Mononuclear cell (primary cell): ENCODE measurements around the gene HIC1. TPM values are rescaled to one million over a fixed set of nuclear protein-coding genes. Genes with fewer than 3 reads are reported as not detected.

Experiments used
- H3K27me3 ChIP-seq: 2 replicates; pipeline ENCODE4 v1.6.0; 2011; ENCODE audit warnings: low read length, control low read depth; ENCODE audit not compliant: insufficient read depth
- H3K4me1 ChIP-seq: 2 replicates; pipeline ENCODE4 v1.5.1; 2011; ENCODE audit warnings: mild to moderate bottlenecking, low read length, control low read depth; ENCODE audit not compliant: insufficient read depth
- H3K4me3 ChIP-seq: 2 replicates; pipeline ENCODE4 v1.5.1; 2011; ENCODE audit warnings: mild to moderate bottlenecking, low read length, moderate library complexity
- H3K9me3 ChIP-seq: 2 replicates; pipeline ENCODE4 v1.5.1; 2011; ENCODE audit warnings: low read depth, mild to moderate bottlenecking, control low read depth, low read length
- total RNA-seq: library from RNA; depleted of rRNA; stranded (reverse); fragments of >200 nt; gene quantifications from one replicate; pipeline ENCODE4 v1.2.3, GENCODE V29; 2012

The HIC1 gene
- total RNA-seq, 1 donor = 16.4 TPM

DNA sequence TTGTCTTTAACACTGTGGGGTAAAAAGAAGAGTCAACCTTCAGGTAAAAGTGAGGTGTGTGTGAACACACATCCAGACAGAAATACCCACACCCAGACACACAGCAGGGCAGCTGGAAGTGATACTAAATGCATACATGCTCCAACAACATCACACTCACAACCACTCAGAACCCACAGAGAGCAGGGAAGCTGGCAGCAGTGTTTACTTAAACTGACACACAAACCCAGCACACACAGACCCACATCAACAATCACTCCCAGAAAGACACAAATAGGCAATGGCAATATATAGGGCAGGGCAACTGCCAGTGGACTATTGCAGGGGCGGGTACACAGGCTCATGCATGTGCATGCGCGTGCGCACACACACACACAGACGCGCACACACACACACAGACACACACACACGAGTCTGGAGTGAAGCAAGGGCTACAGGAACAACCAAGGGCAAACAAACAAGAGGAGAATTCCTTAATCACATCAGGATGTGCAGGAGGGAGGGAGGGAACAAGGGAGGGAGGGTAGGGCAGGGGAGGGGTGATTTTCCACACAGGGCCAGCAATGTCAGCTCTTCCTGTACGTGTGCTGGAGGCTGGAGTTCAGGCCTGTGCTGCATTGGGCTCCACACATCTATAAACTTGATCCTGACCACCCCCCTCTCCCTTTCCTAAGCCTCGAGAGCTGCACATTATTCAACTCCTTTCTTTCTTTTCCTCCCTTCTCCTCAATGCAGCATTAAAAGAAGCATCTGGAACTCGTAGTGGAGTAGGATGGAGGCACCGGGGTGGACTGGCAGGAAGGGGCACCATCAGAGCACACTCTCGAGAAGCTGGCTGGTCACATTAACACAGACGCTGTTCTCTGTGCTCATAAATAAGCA is 30.1 kb downstream of the HIC1 start:
- Histone ChIP-seq H3K4me3 (no peak overlapping the region), H3K4me1 (peaks cover 74% of the 10 kb centered on the region), H3K27me3 (no peaks in the 10 kb centered on the region)

DNA sequence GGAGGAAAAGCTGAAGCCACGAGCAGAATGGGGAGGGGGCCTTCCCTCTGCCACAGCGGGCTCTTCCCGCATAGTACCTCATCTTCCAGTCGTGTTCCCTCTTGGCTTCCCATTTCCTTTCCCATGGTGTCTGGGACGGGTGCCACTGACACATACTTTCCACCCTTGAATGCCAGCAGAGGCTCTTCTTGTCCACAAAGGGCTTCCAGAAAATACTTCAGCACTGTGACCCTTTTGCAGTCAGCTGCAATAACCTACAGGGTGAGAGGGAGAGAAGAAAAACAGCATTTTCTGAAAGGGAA is 30.7 kb downstream of the HIC1 start:
- Histone ChIP-seq H3K4me3 (no peak overlapping the region), H3K4me1 (peaks cover 80% of the 10 kb centered on the region), H3K27me3 (no peaks in the 10 kb centered on the region), H3K9me3 (no peaks in the 10 kb centered on the region)

More for the DNA sequence above, 30.1 kb downstream of the HIC1 start:
- no peaks in the 10 kb centered on the region for H3K9me3 ChIP-seq

DNA sequence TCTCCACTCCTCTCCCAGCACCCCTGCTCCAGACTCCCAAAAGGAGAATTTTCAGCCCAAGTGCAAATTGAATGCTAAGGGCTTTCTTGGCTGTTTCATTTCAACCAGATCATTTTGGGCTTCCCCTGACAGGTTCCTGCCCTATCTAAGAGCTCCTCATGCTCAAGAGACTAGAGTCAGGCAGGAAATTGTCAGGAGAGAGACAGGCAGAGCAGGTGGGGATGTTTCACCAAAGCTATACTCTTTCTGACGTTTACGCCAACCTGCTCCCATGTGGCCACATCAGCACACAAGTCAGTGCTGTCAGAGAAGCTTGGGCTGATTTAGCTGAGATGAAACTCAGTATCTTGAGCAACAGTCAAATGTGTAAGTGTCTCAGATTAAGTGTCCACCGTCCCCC is 31.4 kb downstream of the HIC1 start:
- H3K9me3 ChIP-seq = no peaks in the 10 kb centered on the region
- no peak overlapping the region for H3K4me3 ChIP-seq
- peaks cover 87% of the 10 kb centered on the region for H3K4me1 ChIP-seq
- H3K27me3 ChIP-seq = no peaks in the 10 kb centered on the region

DNA sequence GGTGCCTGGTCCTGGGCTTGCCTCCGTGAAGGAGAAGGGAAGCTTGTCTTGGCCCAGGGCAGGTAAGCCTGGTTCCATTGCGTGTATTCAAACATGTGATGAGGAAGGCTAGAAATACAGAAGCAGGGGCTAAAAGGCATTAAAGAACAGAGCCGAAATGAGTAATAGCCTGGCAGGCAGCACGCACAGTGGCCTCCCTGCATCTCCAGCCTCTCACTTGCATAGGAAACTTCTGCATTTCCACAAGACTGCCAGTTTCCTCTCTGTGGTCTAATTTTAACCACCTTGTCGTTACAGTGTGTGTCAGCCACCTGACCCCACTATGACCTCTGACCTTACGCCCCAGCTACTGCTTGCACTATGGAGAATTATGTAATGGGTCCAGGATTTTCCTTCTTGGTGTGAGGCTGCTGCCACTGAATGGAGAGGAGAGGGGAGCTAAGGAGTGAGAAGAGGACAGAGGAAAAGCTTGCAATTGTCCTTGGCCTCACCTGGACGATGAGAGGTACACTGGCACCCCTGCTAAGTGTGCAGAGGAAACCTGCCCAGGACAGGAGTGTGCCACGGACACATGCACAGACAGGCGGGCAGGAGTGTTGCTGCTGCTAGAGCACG is 32.8 kb downstream of the HIC1 start:
- no peaks in the 10 kb centered on the region for H3K9me3 ChIP-seq
- peaks cover 81% of the 10 kb centered on the region for H3K4me1 ChIP-seq
- no peaks in the 10 kb centered on the region for H3K27me3 ChIP-seq
- H3K4me3 ChIP-seq = no peak overlapping the region

DNA sequence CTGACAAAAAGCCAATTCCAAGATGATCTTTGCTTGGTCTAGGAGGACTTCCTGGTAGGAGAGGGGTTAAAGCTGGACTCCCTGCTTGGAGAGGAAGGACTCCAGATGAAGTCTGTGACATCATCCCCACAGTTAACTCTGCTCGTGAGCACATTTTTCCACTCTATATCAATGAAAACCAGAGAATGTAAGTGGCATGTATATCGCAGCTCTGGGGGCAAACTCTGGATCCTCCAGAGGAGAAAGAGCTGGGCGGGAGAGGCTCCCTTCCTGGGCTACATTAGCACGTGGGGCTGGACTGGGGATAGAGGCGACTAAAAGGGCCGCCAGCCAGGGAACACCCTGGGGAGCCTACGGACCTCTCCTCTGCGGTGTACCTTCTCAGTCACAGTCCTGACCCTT is 34.1 kb downstream of the HIC1 start:
- H3K4me1 ChIP-seq = peaks cover 68% of the 10 kb centered on the region
- no peaks in the 10 kb centered on the region for H3K27me3 ChIP-seq
- H3K4me3 ChIP-seq = no peak overlapping the region
- no peaks in the 10 kb centered on the region for H3K9me3 ChIP-seq

DNA sequence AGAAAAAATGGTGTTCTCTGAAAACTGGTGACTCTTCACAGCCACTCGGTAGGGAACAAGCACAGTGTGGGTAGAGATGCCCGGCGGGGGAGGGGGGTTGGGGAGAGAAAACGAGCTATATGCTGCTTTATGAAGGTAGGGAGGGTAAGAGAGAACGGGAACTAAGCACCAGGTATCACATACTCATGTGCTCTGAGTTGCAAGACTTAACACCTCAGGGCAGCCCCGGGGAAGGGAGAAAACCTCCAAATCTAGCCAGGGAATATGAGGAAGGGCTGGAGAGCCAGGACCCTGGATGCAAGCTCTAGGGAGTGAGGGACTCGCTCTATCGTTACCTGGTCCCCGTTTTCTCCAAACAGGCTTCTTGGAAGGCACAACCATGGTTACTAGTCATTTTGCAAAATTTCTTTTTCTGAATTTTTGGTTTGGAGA is 35.3 kb downstream of the HIC1 start:
- peak overlapping the region; percentile 35 for H3K4me3 ChIP-seq
- H3K9me3 ChIP-seq = no peaks in the 10 kb centered on the region
- H3K4me1 ChIP-seq = peaks cover 58% of the 10 kb centered on the region

DNA sequence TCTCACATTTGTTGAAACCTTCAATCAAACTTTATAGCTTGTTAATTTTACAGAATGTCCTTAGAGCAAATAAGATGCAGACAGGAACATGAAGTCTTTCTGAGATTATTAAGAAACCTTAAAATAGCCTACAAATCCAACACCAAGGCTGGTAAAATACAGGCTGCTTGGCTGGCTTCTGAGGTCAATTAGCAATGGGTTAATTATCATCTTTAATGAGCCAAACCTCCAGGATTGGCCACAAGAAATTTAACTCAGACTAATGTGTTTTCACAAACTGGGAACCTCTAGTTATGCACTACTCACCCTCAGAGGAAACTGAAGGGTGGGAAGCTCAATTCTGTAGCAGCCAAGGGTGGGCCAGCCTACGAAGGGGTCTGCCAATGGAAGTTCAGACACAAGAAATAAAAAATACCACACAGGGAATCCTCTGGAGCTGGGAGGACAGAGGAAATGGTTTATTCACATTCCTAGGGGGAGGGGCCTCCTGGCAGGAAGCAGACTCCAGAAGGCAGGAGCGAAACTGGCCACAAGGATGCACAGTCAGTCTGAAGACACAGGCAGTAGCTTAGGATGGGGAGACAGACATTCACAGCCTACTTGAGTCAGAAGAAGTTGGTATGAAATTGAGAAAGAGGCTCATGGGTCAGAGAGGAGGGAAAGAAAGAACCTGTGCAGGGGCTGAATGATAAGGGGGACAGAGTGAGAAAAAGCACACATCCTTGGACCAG is 36.1 kb downstream of the HIC1 start:
- Histone ChIP-seq H3K4me3 (no peak overlapping the region), H3K4me1 (peaks cover 54% of the 10 kb centered on the region), H3K27me3 (no peaks in the 10 kb centered on the region), H3K9me3 (no peaks in the 10 kb centered on the region)

More for the DNA sequence above, 35.3 kb downstream of the HIC1 start:
- no peaks in the 10 kb centered on the region for H3K27me3 ChIP-seq

DNA sequence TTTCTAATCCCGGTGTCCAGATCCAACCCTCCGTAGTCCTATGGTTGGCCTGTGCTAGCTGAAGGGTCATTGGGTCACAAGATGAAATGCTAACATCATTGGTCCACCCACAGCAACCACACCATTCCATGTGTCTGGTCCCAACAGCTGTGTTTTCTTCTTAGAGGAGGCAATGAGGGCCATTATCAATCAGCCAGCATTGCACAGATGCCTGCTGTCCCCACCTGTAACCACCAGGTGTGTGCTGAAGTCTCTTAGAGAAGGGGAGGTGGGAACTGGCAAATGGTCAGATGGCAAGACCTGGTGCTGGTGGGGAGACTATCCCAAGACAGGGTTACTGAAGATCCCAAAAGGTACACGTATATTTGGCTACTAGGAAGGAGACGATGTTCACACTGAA is 37.4 kb downstream of the HIC1 start:
- Histone ChIP-seq H3K4me1 (peaks cover 41% of the 10 kb centered on the region), H3K27me3 (no peaks in the 10 kb centered on the region), H3K9me3 (no peaks in the 10 kb centered on the region), H3K4me3 (no peak overlapping the region)

DNA sequence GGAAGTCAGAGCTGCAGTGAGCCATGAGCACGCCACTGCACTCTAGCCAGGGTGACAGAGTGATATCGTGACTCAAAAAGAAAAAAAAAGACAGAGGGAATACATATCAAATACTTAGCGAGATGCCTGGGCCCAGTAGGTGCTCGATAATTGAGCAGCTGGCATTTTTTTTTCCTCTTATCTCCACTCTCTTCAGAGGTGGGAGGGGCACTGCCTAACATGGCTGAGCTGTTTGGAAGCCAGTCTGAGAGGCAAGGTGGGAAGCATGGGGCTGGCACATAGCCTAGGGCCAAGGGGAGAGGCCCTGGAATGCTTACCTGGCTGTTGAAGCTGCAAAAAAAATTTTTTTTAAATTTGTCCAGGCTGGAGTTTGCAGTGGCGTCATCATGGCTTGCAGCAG is 38.4 kb downstream of the HIC1 start:
- no peaks in the 10 kb centered on the region for H3K9me3 ChIP-seq

DNA sequence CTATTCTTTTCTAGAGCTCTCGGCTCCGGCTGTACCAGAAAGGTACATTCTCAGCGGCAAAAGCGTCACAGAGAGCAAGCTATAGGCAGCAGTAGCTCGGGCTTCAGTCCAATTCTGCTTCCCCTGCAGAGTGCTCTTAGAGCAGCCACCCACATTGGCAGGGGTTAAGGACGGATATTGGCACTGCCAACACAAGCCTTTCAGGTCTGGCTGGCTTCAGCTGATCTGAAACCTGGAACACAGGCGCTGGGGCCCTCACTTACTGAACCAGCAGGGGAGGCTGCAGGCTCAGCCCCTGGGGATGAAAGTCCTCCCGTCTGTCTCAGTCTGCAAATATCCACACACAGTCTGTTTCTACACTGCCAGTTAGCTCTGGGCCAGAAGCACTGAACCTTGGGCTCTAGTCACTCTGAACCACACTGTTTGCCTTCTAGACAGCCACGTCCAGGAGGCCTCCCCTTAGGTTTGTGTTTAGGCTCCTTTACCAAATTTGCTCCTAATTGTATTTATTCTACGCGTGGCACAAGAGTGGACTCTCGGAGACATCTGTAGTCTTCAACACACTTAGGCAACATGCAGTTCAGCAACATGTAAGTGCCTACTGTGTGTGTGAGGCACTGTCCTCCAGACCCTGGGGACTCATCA is 40.1 kb downstream of the HIC1 start:
- Histone ChIP-seq H3K27me3 (no peaks in the 10 kb centered on the region), H3K9me3 (no peaks in the 10 kb centered on the region), H3K4me1 (peaks cover 13% of the 10 kb centered on the region), H3K4me3 (no peak overlapping the region)

More for the DNA sequence above, 38.4 kb downstream of the HIC1 start:
- H3K4me3 ChIP-seq = no peak overlapping the region
- H3K27me3 ChIP-seq = no peaks in the 10 kb centered on the region
- H3K4me1 ChIP-seq = peaks cover 30% of the 10 kb centered on the region

DNA sequence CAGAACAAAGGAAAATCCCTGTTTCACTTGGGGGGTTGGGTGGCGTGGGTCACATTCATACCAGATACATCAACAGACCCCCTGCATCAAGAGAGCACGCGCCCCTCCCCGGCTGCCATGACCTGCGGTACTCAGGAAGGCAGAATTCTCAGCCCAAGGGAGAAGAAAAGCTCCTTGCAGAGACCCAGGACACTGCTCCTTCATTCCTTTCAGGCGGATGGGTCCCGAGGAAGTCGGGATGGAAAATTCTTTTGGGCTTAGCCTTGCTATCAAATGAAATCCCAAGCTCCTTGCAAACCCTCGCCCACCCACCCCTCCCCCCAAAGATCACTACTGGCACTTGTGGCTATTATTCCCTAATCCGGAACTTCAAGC is 40.6 kb downstream of the HIC1 start:
- no peaks in the 10 kb centered on the region for H3K27me3 ChIP-seq
- no peak overlapping the region for H3K4me3 ChIP-seq
- peaks cover 8% of the 10 kb centered on the region for H3K4me1 ChIP-seq
- H3K9me3 ChIP-seq = no peaks in the 10 kb centered on the region

DNA sequence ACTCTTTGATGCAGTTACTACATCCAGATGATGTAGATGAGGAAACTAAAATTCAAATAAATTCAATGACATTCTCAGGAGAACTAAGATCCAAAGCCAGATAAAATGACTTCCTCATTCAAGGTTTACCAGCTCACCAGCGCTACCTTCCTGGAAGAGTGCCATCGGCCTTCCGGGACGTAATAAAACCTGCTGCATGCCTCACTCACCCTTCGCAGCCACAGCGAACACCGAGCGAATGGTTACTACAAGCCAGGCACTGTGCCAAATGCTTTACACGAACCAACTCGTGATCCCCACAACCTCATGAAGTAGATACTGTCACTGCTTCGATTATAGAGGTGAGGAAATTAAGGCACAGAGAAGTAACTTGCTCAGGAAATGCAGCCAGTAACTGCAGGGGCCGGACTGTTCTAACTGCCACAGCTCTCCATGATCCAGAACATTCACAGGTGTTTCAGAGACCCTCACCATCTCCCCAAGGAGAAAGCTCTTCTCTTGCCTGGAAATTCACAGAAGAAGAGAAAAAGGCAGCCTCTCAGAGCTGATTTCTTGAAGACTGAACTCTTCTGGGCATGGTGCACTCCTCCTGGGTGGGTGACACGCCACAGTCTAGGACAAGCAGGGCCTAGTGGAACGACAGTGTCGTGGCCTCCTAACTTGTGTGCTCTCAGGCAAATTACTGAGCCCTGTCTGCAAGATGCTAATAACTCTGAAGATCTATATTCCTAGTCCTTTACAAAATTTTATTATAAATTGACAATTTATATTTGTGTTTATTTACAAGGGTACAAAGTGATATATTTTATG is 46.8 kb downstream of the HIC1 start:
- Histone ChIP-seq H3K4me3 (no peak overlapping the region), H3K27me3 (no peaks in the 10 kb centered on the region), H3K9me3 (no peaks in the 10 kb centered on the region), H3K4me1 (peaks cover 14% of the 10 kb centered on the region)

DNA sequence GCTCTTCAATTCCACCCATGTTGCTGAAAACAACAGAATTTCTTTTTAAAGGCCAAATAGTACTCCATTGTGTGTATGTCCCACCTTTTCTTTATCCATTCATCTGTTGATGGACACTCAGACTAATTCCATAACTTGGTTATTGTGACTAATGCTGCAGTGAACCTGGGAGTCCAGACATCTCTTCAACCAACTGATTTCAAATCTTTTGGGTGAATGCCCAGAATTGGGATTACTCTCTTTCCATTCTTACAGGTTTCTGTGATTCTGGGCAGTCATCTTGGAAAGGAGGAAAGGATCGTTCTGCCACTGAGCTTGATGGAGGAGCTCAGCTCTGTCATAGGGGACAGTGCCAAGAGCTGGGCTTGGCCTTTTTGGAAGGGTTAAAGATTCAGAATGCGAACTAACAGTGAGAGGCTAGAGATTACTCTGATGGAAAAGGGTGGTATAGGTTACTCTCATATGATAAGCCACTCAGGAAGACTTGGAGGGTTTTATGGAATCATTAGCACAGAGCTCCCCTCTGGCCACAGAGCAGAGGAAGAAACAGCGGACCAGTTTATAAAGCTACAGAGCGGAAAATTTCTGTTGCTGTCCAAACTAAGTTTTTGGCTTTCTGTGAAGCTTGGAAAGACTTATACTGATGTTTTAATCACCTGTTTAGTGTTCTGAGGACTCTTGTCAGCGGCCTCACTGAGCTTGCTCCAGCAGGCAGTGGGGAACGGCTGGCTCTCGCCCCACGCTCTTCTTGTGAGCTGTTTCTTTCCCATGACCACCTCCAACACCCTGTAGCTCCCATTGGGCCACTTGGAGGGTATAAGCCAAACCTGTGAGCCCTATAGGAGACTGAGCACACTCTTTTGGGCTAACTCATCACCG is 48.3 kb downstream of the HIC1 start:
- no peaks in the 10 kb centered on the region for H3K27me3 ChIP-seq
- H3K9me3 ChIP-seq = no peaks in the 10 kb centered on the region
- peaks cover 14% of the 10 kb centered on the region for H3K4me1 ChIP-seq
- no peak overlapping the region for H3K4me3 ChIP-seq

DNA sequence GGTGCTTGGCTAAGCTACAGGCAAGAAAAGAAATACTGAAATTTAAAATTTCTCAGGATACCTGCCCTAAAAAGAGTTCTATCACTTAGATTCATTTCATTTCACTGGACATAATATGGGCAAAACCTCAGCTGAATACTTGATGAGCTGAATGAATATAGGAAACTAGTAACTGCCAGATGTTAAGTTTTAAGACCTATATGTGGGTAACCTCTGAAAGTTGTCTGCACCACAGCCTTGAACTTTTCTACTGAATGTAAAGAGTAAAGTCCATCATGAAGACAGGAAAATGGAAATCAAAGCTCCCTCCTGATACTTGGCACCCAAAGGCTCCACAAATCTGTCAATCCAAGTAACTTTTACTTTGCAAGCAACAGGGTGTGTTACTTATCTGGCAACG is 50.8 kb downstream of the HIC1 start:
- H3K4me3 ChIP-seq = no peak overlapping the region
- no peaks in the 10 kb centered on the region for H3K9me3 ChIP-seq
- H3K27me3 ChIP-seq = no peaks in the 10 kb centered on the region
- H3K4me1 ChIP-seq = peaks cover 14% of the 10 kb centered on the region
